GM23338 (cell line): ENCODE data around the gene PRM1. TPM values are rescaled to one million over a fixed set of nuclear protein-coding genes. Genes with fewer than 3 reads are reported as not detected.

Source experiments
- ATAC-seq: fragments of 200-7000 bp; cut with Tn5 transposase; 3 replicates; pipeline ENCODE4 v1.9.1; 2020
- DNase-seq: peaks from one replicate; pipeline ENCODE4 v3.0.0-alpha.2; 2015; ENCODE audit warnings: low spot score
- H2AFZ ChIP-seq: fragments of 200-600 bp; sonication (generic); 2 replicates; pipeline ENCODE4 v1.8.0; 2016; ENCODE audit warnings: antibody characterized with exemption, mild to moderate bottlenecking, moderate library complexity
- H3F3A ChIP-seq: fragments of 200-600 bp; sonication (generic); replicated peaks from 2 replicates; pipeline ENCODE4 v1.8.0; 2017; ENCODE audit warnings: antibody characterized with exemption, mixed run types, low read depth
- H3K27ac ChIP-seq: fragments of 200-600 bp; sonication (generic); 2 replicates; pipeline ENCODE4 v1.6.1; 2016; ENCODE audit warnings: low read depth
- H3K27me3 ChIP-seq: fragments of 200-600 bp; sonication (generic); 2 replicates; pipeline ENCODE4 v1.8.0; 2016; ENCODE audit warnings: mild to moderate bottlenecking, mixed run types, moderate library complexity; ENCODE audit not compliant: insufficient read depth
- H3K36me3 ChIP-seq: fragments of 200-600 bp; sonication (generic); 2 replicates; pipeline ENCODE4 v1.8.0; 2016; ENCODE audit warnings: mild to moderate bottlenecking; ENCODE audit not compliant: insufficient read depth
- H3K4me1 ChIP-seq: fragments of 200-600 bp; sonication (generic); 2 replicates; pipeline ENCODE4 v1.8.0; 2016; ENCODE audit warnings: mild to moderate bottlenecking, moderate library complexity; ENCODE audit not compliant: insufficient read depth
- H3K4me2 ChIP-seq: fragments of 200-600 bp; sonication (generic); 2 replicates; pipeline ENCODE4 v1.7.1; 2017; ENCODE audit warnings: mixed run types
- H3K4me3 ChIP-seq: fragments of 200-600 bp; sonication (generic); 2 replicates; pipeline ENCODE4 v1.6.1; 2016; ENCODE audit warnings: mixed run types
- H3K79me2 ChIP-seq: fragments of 200-600 bp; sonication (generic); replicated peaks from 2 replicates; pipeline ENCODE4 v1.8.0; 2017; ENCODE audit warnings: mild to moderate bottlenecking; ENCODE audit not compliant: insufficient read depth
- H3K9me2 ChIP-seq: fragments of 200-600 bp; sonication (generic); 2 replicates; pipeline ENCODE4 v1.8.0; 2017; ENCODE audit not compliant: insufficient read depth
- H4K20me1 ChIP-seq: fragments of 200-600 bp; sonication (generic); replicated peaks from 2 replicates; pipeline ENCODE4 v1.8.0; 2017; ENCODE audit warnings: mild to moderate bottlenecking; ENCODE audit not compliant: insufficient read depth
- H3K27ac Mint-ChIP-seq: 2 replicates; pipeline ENCODE4 v1.8.0; 2020; ENCODE audit warnings: inconsistent platforms, mild to moderate bottlenecking, moderate library complexity, mixed read lengths
- H3K27me3 Mint-ChIP-seq: 3 replicates; pipeline ENCODE4 v1.8.0; 2022; ENCODE audit warnings: low read depth, mild to moderate bottlenecking, moderate library complexity, mixed read lengths, inconsistent platforms; ENCODE audit not compliant: insufficient read depth, poor library complexity
- H3K36me3 Mint-ChIP-seq: 3 replicates; pipeline ENCODE4 v1.8.0; 2021; ENCODE audit warnings: low read depth, mild to moderate bottlenecking, inconsistent platforms, moderate library complexity, mixed read lengths
- H3K4me1 Mint-ChIP-seq: 3 replicates; pipeline ENCODE4 v1.8.0; 2020; ENCODE audit warnings: mild to moderate bottlenecking, inconsistent platforms, mixed read lengths
- H3K4me3 Mint-ChIP-seq: 3 replicates; pipeline ENCODE4 v1.8.0; 2021; ENCODE audit warnings: moderate library complexity, mild to moderate bottlenecking, inconsistent platforms, mixed read lengths
- H3K9me3 Mint-ChIP-seq: 3 replicates; pipeline ENCODE4 v1.8.0; 2020; ENCODE audit warnings: moderate library complexity, mild to moderate bottlenecking, inconsistent platforms, mixed read lengths
- CREB1 ChIP-seq: fragments of 250-450 bp; sonication (Bioruptor Pico); IDR thresholded peaks from 2 replicates; pipeline ENCODE4 v1.5.0; 2020; ENCODE audit warnings: low read depth, mild to moderate bottlenecking, moderate library complexity
- CTCF ChIP-seq, 2 experiments: fragments of 200-600 bp in 1 of 2; sonication (generic) in 1 of 2; conservative IDR thresholded peaks; 2 replicates each; pipeline versions ENCODE4 v1.5.1 to v1.6.1; 2016 to 2017; ENCODE audit warnings: antibody characterized with exemption in 2 of 2, low read depth in 2 of 2, mild to moderate bottlenecking in 2 of 2, moderate library complexity in 1 of 2
- ETS1 ChIP-seq: IDR thresholded peaks from 2 replicates; pipeline ENCODE4 v1.6.1; 2016; ENCODE audit warnings: antibody characterized with exemption
- EZH2 ChIP-seq: fragments of 200-600 bp; sonication (generic); IDR thresholded peaks from one replicate; pipeline ENCODE4 v1.8.0; 2017; ENCODE audit warnings: antibody characterized with exemption, mild to moderate bottlenecking, low read depth; ENCODE audit not compliant: unreplicated experiment
- EZH2phosphoT487 ChIP-seq: fragments of 200-600 bp; sonication (generic); IDR thresholded peaks from one replicate; pipeline ENCODE4 v1.8.1; 2018; ENCODE audit warnings: antibody characterized with exemption; ENCODE audit not compliant: unreplicated experiment
- JUNB ChIP-seq: IDR thresholded peaks from one replicate; pipeline ENCODE4 v1.6.1; 2016; ENCODE audit warnings: antibody characterized with exemption; ENCODE audit not compliant: unreplicated experiment
- POLR2AphosphoS5 ChIP-seq: IDR thresholded peaks from 2 replicates; pipeline ENCODE4 v1.6.1; 2016; ENCODE audit warnings: antibody characterized with exemption, low read depth
- STAT1 ChIP-seq: IDR thresholded peaks from one replicate; pipeline ENCODE4 v1.6.1; 2016; ENCODE audit warnings: antibody characterized with exemption; ENCODE audit not compliant: unreplicated experiment
- ZNF114 ChIP-seq: fragments of 250-450 bp; sonication (Bioruptor Pico); IDR thresholded peaks from 2 replicates; pipeline ENCODE4 v1.5.0; 2020; ENCODE audit warnings: mild to moderate bottlenecking, moderate library complexity
- ZNF331 ChIP-seq: fragments of 250-450 bp; sonication (Bioruptor Pico); IDR thresholded peaks from 2 replicates; pipeline ENCODE4 v1.5.0; 2020; ENCODE audit warnings: low read depth, mild to moderate bottlenecking, moderate library complexity
- ZNF462 ChIP-seq: fragments of 250-450 bp; sonication (Bioruptor Pico); IDR thresholded peaks from 2 replicates; pipeline ENCODE4 v1.5.0; 2020; ENCODE audit warnings: mild to moderate bottlenecking, moderate library complexity
- polyA plus RNA-seq: library from polyadenylated mRNA; unstranded; fragments of >200 nt; fragmentation: Nextera tagmentation; extraction: Ambion mirVana; gene quantifications from 2 replicates; pipeline ENCODE4 v1.2.1, GENCODE V29; 2016
- total RNA-seq: library from RNA; depleted of rRNA; stranded (reverse); fragments of >200 nt; shearing (Covaris generic); gene quantifications from 2 replicates; pipeline ENCODE4 v1.2.3, GENCODE V29; 2014

PRM1 gene
- total and polyA plus RNA-seq, 2 experiments from 2014 or later = 1.2 TPM; not detected in 1

DNA sequence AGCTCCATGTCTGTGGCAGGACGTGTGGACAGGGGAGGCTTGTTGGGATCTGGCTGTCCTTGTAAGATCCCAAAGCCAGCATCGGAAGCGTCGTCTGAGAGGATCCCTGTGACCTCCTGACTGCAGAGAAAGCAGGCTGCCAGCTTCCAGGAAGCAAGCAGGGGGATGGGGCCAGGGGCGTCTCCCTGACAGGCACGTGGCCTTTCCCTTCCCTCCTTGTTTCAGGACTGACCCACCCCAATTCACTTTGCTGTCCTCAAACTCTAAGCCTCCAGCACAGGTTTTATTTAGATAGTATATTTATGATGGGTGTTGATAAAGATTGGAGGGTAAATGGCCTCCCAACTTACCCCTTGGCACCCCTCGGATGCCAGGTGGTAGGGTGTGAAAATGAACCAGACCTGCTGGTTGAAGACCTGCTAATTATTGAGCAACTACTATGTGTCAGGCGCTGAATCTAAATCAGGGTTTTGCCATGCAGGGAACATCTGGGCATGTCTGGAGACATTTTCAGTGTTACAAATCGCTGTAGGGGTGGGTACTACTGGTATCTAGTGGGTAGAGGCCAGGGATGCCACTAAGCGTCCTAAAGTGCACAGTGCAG lies 49.7 kb downstream of the PRM1 start:
- H3K4me3 Mint-ChIP-seq = no peak overlapping the region
- Histone ChIP-seq H3K4me2 (no peak overlapping the region), H3K27me3 (no peaks in the 10 kb centered on the region), H3K4me1 (peaks cover 9% of the 10 kb centered on the region; the same call in 1 of the 2 replicates), H3K4me3 (no peak overlapping the region), H3K79me2 (no peaks in the 10 kb centered on the region), H4K20me1 (no peaks in the 10 kb centered on the region), H3K36me3 (no peaks in the 10 kb centered on the region), H3K27ac (no peak overlapping the region), H3F3A (0 out of 2 replicates have a peak, but pooled peaks cover 6% of the 10 kb centered on the region), H3K9me2 (no peaks in the 10 kb centered on the region), H2AFZ (0 out of 2 replicates have a peak overlapping the region, but pooled peaks have one; percentile 24)
- H3K27ac Mint-ChIP-seq = no peak overlapping the region
- no peaks in the 10 kb centered on the region for H3K9me3 Mint-ChIP-seq
- peaks cover 13% of the 10 kb centered on the region for H3K27me3 Mint-ChIP-seq
- peaks cover 8% of the 10 kb centered on the region for H3K4me1 Mint-ChIP-seq
- DNase-seq (no peak), ATAC-seq (no peak)
- TF ChIP-seq CTCF (conservative IDR thresholded peaks at IDR 0.05; ENCODE audit: low read depth in 2 of 2) (no peak), ZNF462 (CRISPR knock-in tag) (no peak), ZNF331 (no peak), ETS1 (no peak), JUNB (no peak), POLR2AphosphoS5 (no peak), STAT1 (no peak), CREB1 (CRISPR knock-in tag) (no peak), ZNF114 (CRISPR knock-in tag) (no peak), EZH2 (no peak), EZH2phosphoT487 (no peak)
- H3K36me3 Mint-ChIP-seq = no peaks in the 10 kb centered on the region
